Karpas-422 (cell line): ENCODE measurements around the gene ITGB3. TPM values are rescaled to one million over a fixed set of nuclear protein-coding genes. Genes with fewer than 3 reads are reported as not detected.
A peak's percentile ranks its signal among the peaks of the same experiment; 100 is the strongest.

Experiments used
- DNase-seq: peaks from one replicate; pipeline ENCODE4 v3.0.0-alpha.2; 2015
- H2AFZ ChIP-seq: fragments of 200-600 bp; sonication (generic); 2 replicates; pipeline ENCODE4 v1.6.1; 2014; ENCODE audit warnings: antibody characterized with exemption, low read length, mixed read lengths
- H3K27ac ChIP-seq: fragments of 200-600 bp; sonication (generic); 2 replicates; pipeline ENCODE4 v1.5.1; 2014; ENCODE audit warnings: mild to moderate bottlenecking, low read length, moderate library complexity
- H3K27me3 ChIP-seq: fragments of 200-600 bp; sonication (generic); 2 replicates; pipeline ENCODE4 v1.6.1; 2014; ENCODE audit warnings: low read length, mixed read lengths
- H3K36me3 ChIP-seq: fragments of 200-600 bp; sonication (generic); 2 replicates; pipeline ENCODE4 v1.6.1; 2014; ENCODE audit warnings: low read length, mixed read lengths; ENCODE audit not compliant: insufficient read depth
- H3K4me1 ChIP-seq: fragments of 200-600 bp; sonication (generic); 2 replicates; pipeline ENCODE4 v1.6.1; 2014; ENCODE audit warnings: mild to moderate bottlenecking, low read length, mixed read lengths
- H3K4me2 ChIP-seq: fragments of 200-600 bp; sonication (generic); 2 replicates; pipeline ENCODE4 v1.6.1; 2014; ENCODE audit warnings: low read length, low read depth, mild to moderate bottlenecking; ENCODE audit not compliant: poor library complexity, severe bottlenecking
- H3K4me3 ChIP-seq: fragments of 200-600 bp; sonication (generic); 2 replicates; pipeline ENCODE4 v1.5.1; 2014; ENCODE audit warnings: mild to moderate bottlenecking, antibody characterized with exemption, low read length, mixed read lengths
- H3K79me2 ChIP-seq: fragments of 200-600 bp; sonication (generic); 2 replicates; pipeline ENCODE4 v1.6.1; 2014; ENCODE audit warnings: mild to moderate bottlenecking, low read length, mixed read lengths
- H3K9ac ChIP-seq: fragments of 200-600 bp; sonication (generic); 2 replicates; pipeline ENCODE4 v1.6.0; 2014; ENCODE audit warnings: low read length
- H3K9me2 ChIP-seq: fragments of 200-600 bp; sonication (generic), shearing (Covaris generic); replicated peaks from 2 replicates; pipeline ENCODE4 v1.6.0; 2014; ENCODE audit warnings: mild to moderate bottlenecking, low read length, moderate library complexity; ENCODE audit not compliant: insufficient read depth
- H3K9me3 ChIP-seq: fragments of 300-700, 200-600 bp; sonication (generic); 2 replicates; pipeline ENCODE4 v1.6.1; 2014; ENCODE audit warnings: low read length, mixed read lengths
- H4K20me1 ChIP-seq: fragments of 200-600 bp; sonication (generic); 2 replicates; pipeline ENCODE4 v1.6.1; 2014; ENCODE audit warnings: mild to moderate bottlenecking, antibody characterized with exemption, low read length, low read depth; ENCODE audit not compliant: insufficient read depth
- total RNA-seq: library from RNA; depleted of rRNA; stranded (reverse); fragments of >200 nt; shearing (Covaris generic); gene quantifications from 2 replicates; pipeline ENCODE4 v1.2.3, GENCODE V29; 2014; ENCODE audit warnings: low replicate concordance

The ITGB3 gene
- total RNA-seq, 1 experiment from 2014 or later: 16.4 TPM

GRCh38 chr17:47276868-47277267 lies 23.2 kb downstream of the ITGB3 start:
- H3K27me3 ChIP-seq: no peaks in the 10 kb centered on the region
- no peaks in the 10 kb centered on the region for H3K9me3 ChIP-seq
- no peak overlapping the region for H3K9ac ChIP-seq
- H3K9me2 ChIP-seq: no peaks in the 10 kb centered on the region
- peaks cover 73% of the 10 kb centered on the region for H3K4me1 ChIP-seq
- H3K79me2 ChIP-seq: no peaks in the 10 kb centered on the region
- no peaks in the 10 kb centered on the region for H4K20me1 ChIP-seq
- no peaks in the 10 kb centered on the region for H3K36me3 ChIP-seq
- no peak overlapping the region; the same call in 1 of the 2 replicates for H3K27ac ChIP-seq
- no peak overlapping the region for H3K4me2 ChIP-seq
- no peak overlapping the region for H3K4me3 ChIP-seq
- no peak overlapping the region for H2AFZ ChIP-seq
- DNase-seq: no peak

GRCh38 chr17:47277921-47278320 lies 24.3 kb downstream of the ITGB3 start:
- no peak for DNase-seq
- Histone ChIP-seq H3K27ac (peak overlapping the region; percentile 85), H3K27me3 (no peaks in the 10 kb centered on the region), H4K20me1 (no peaks in the 10 kb centered on the region), H3K9ac (peak overlapping the region; percentile 53), H2AFZ (no peak overlapping the region), H3K36me3 (no peaks in the 10 kb centered on the region), H3K9me2 (no peaks in the 10 kb centered on the region), H3K4me3 (peak overlapping the region; percentile 43), H3K79me2 (no peaks in the 10 kb centered on the region), H3K9me3 (no peaks in the 10 kb centered on the region), H3K4me1 (peaks cover 73% of the 10 kb centered on the region), H3K4me2 (peak overlapping the region; percentile 73)

- Histone ChIP-seq H3K4me2 (peak overlapping the region; percentile 73), H3K27ac (peak overlapping the region; percentile 85)
Observed at GRCh38 chr17:47278561-47278960, 24.9 kb downstream of the ITGB3 start.

GRCh38 chr17:47279062-47279801 lies 25.6 kb downstream of the ITGB3 start:
- no peaks in the 10 kb centered on the region for H3K27me3 ChIP-seq
- peak overlapping the region; percentile 73 for H3K4me2 ChIP-seq
- no peaks in the 10 kb centered on the region for H3K9me2 ChIP-seq
- no peaks in the 10 kb centered on the region for H4K20me1 ChIP-seq
- peaks cover 67% of the 10 kb centered on the region for H3K4me1 ChIP-seq
- peak overlapping the region; percentile 65 for H2AFZ ChIP-seq
- no peaks in the 10 kb centered on the region for H3K79me2 ChIP-seq
- H3K9me3 ChIP-seq: no peaks in the 10 kb centered on the region
- peak overlapping the region; percentile 85 for H3K27ac ChIP-seq
- no peaks in the 10 kb centered on the region for H3K36me3 ChIP-seq
- peak overlapping the region; percentile 53 for H3K9ac ChIP-seq
- peak overlapping the region; percentile 43 for H3K4me3 ChIP-seq
- DNase-seq: peak; percentile 94

More at GRCh38 chr17:47278561-47278960, 24.9 kb downstream of the ITGB3 start:
- Histone ChIP-seq H3K9me3 (no peaks in the 10 kb centered on the region), H4K20me1 (no peaks in the 10 kb centered on the region), H3K27me3 (no peaks in the 10 kb centered on the region), H2AFZ (no peak overlapping the region), H3K4me1 (peaks cover 67% of the 10 kb centered on the region), H3K36me3 (no peaks in the 10 kb centered on the region), H3K9ac (peak overlapping the region; percentile 53), H3K4me3 (peak overlapping the region; percentile 43), H3K79me2 (no peaks in the 10 kb centered on the region), H3K9me2 (no peaks in the 10 kb centered on the region)
- DNase-seq: peak; percentile 59

GRCh38 chr17:47280072-47280811 lies 26.6 kb downstream of the ITGB3 start:
- no peak overlapping the region for H3K4me3 ChIP-seq
- H3K79me2 ChIP-seq: no peaks in the 10 kb centered on the region
- no peak overlapping the region for H3K4me2 ChIP-seq
- H3K9me2 ChIP-seq: no peaks in the 10 kb centered on the region
- H3K27ac ChIP-seq: peak overlapping the region; percentile 85; the same call in 1 of the 2 replicates
- H3K27me3 ChIP-seq: no peaks in the 10 kb centered on the region
- H3K9ac ChIP-seq: no peak overlapping the region
- H2AFZ ChIP-seq: no peak overlapping the region; the same call in 1 of the 2 replicates
- peaks cover 62% of the 10 kb centered on the region for H3K4me1 ChIP-seq
- H4K20me1 ChIP-seq: no peaks in the 10 kb centered on the region
- DNase-seq: no peak
- H3K9me3 ChIP-seq: no peaks in the 10 kb centered on the region
- no peaks in the 10 kb centered on the region for H3K36me3 ChIP-seq

- H3K4me3 ChIP-seq: no peak overlapping the region
- H3K9ac ChIP-seq: no peak overlapping the region
- no peaks in the 10 kb centered on the region for H3K9me3 ChIP-seq
- no peaks in the 10 kb centered on the region for H3K79me2 ChIP-seq
- H3K27ac ChIP-seq: 0 out of 2 replicates have a peak overlapping the region, but pooled peaks have one; percentile 5
- no peak overlapping the region for H2AFZ ChIP-seq
- H3K4me1 ChIP-seq: peaks cover 59% of the 10 kb centered on the region
- no peaks in the 10 kb centered on the region for H3K9me2 ChIP-seq
- H3K27me3 ChIP-seq: no peaks in the 10 kb centered on the region
- DNase-seq: no peak
- no peaks in the 10 kb centered on the region for H3K36me3 ChIP-seq
- no peak overlapping the region for H3K4me2 ChIP-seq
- no peaks in the 10 kb centered on the region for H4K20me1 ChIP-seq
Observed at GRCh38 chr17:47281216-47281615, 27.6 kb downstream of the ITGB3 start.

- no peak overlapping the region for H3K4me2 ChIP-seq
- no peaks in the 10 kb centered on the region for H3K79me2 ChIP-seq
- H3K4me3 ChIP-seq: no peak overlapping the region
- H3K9ac ChIP-seq: no peak overlapping the region
- 0 out of 2 replicates have a peak overlapping the region, but pooled peaks have one; percentile 82 for H3K27ac ChIP-seq
- no peaks in the 10 kb centered on the region for H3K9me2 ChIP-seq
- H4K20me1 ChIP-seq: no peaks in the 10 kb centered on the region
- H3K36me3 ChIP-seq: no peaks in the 10 kb centered on the region
- no peaks in the 10 kb centered on the region for H3K9me3 ChIP-seq
- H3K4me1 ChIP-seq: peaks cover 35% of the 10 kb centered on the region
- no peak overlapping the region for H2AFZ ChIP-seq
- no peak for DNase-seq
- no peaks in the 10 kb centered on the region for H3K27me3 ChIP-seq
Observed at GRCh38 chr17:47285003-47285402, 31.4 kb downstream of the ITGB3 start.
